ENCODE results near the gene DNAL1. TPM values are rescaled to one million over a fixed set of nuclear protein-coding genes. Genes with fewer than 3 reads are reported as not detected.
A peak's percentile ranks its signal among the peaks of the same experiment; 100 is the strongest.

DNAL1 gene
- total and polyA plus RNA-seq, 2 experiments from 2014 or later: 6.0 to 6.9 TPM

- no peak for DNase-seq (ENCODE audit: low spot score)
Measured at GRCh38 chr14:73752297-73752992, 107.7 kb downstream of the DNAL1 start.

More at GRCh38 chr14:73752297-73752992, 107.7 kb downstream of the DNAL1 start:
- H3K4me3 ChIP-seq: no peak overlapping the region
- H3K27ac ChIP-seq: peak overlapping the region; percentile 89
- TF ChIP-seq EZH2phosphoT487 (IDR thresholded peaks at IDR 0.05; ENCODE audit: low read depth, severe bottlenecking, unreplicated experiment) (no peak), EZH2 (IDR thresholded peaks at IDR 0.05; ENCODE audit: borderline replicate concordance) (no peak)
- TF ChIP-seq, protein P1, sequence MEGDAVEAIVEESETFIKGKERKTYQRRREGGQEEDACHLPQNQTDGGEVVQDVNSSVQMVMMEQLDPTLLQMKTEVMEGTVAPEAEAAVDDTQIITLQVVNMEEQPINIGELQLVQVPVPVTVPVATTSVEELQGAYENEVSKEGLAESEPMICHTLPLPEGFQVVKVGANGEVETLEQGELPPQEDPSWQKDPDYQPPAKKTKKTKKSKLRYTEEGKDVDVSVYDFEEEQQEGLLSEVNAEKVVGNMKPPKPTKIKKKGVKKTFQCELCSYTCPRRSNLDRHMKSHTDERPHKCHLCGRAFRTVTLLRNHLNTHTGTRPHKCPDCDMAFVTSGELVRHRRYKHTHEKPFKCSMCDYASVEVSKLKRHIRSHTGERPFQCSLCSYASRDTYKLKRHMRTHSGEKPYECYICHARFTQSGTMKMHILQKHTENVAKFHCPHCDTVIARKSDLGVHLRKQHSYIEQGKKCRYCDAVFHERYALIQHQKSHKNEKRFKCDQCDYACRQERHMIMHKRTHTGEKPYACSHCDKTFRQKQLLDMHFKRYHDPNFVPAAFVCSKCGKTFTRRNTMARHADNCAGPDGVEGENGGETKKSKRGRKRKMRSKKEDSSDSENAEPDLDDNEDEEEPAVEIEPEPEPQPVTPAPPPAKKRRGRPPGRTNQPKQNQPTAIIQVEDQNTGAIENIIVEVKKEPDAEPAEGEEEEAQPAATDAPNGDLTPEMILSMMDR (IDR thresholded peaks at IDR 0.05; ENCODE audit: poor library complexity): peak; percentile 23
- H3K36me3 ChIP-seq (replicated peaks; ENCODE audit: insufficient read depth, low read depth): no peaks in the 10 kb centered on the region
- no peaks in the 10 kb centered on the region for H3K9me3 ChIP-seq (ENCODE audit: low read depth)
- WGBS (ENCODE audit: low lambda C conversion rate, missing lambda C conversion rate): 71% methylated on average over 7 of the region's 7 CpGs
- no peak overlapping the region for H2AFZ ChIP-seq
- peaks cover 74% of the 10 kb centered on the region for H3K4me1 ChIP-seq (ENCODE audit: insufficient read depth)
- no peaks in the 10 kb centered on the region for H3K9me2 ChIP-seq (replicated peaks; ENCODE audit: insufficient read depth)
- peak overlapping the region; percentile 71 for H3K4me2 ChIP-seq
- peaks cover 100% of the 10 kb centered on the region for H4K20me1 ChIP-seq (ENCODE audit: insufficient read depth, poor library complexity, severe bottlenecking)
- H3K79me2 ChIP-seq: peaks cover 99% of the 10 kb centered on the region
- no peaks in the 10 kb centered on the region for H3K27me3 ChIP-seq

Small RNAs within 50 kb of the gene (small RNA-seq; reads per million reads assigned to genes)
- gene RNU6-240P: not detected

Other genes with a start within 250 kb of the DNAL1 start
- gene NUMB, start 186.4 kb upstream of the DNAL1 start, total RNA-seq: 35.3 and 38.5 TPM in 2 replicates
- 44.0 and 45.8 TPM in 2 replicates for gene NUMB, start 186.4 kb upstream of the DNAL1 start, polyA plus RNA-seq
- gene RIOX1, start 154.1 kb upstream of the DNAL1 start, total RNA-seq: 12.6 and 13.1 TPM in 2 replicates
- 10.1 and 15.6 TPM in 2 replicates for gene RIOX1, start 154.1 kb upstream of the DNAL1 start, polyA plus RNA-seq
- gene ACOT1, start 107.8 kb upstream of the DNAL1 start, total RNA-seq: 21.2 and 28.3 TPM in 2 replicates
- 10.7 and 13.0 TPM in 2 replicates for gene ACOT1, start 107.8 kb upstream of the DNAL1 start, polyA plus RNA-seq
- gene HEATR4, start 86.0 kb upstream of the DNAL1 start, total RNA-seq: 0.17 and 0.44 TPM in 2 replicates
- gene HEATR4, start 86.0 kb upstream of the DNAL1 start, polyA plus RNA-seq: 0.69 and 1.1 TPM in 2 replicates
- gene ACOT2, start 75.8 kb upstream of the DNAL1 start, total RNA-seq: 58.8 and 70.2 TPM in 2 replicates
- gene ACOT2, start 75.8 kb upstream of the DNAL1 start, polyA plus RNA-seq: 43.6 and 44.2 TPM in 2 replicates
- 2.5 and 2.8 TPM in 2 replicates for gene ACOT4, start 53.1 kb upstream of the DNAL1 start, total RNA-seq
- 2.1 and 2.4 TPM in 2 replicates for gene ACOT4, start 53.1 kb upstream of the DNAL1 start, polyA plus RNA-seq
- not detected in 2 replicates for gene ACOT6, start 32.5 kb upstream of the DNAL1 start, total RNA-seq
- not detected in 2 replicates for gene ACOT6, start 32.5 kb upstream of the DNAL1 start, polyA plus RNA-seq
- gene PNMA1, start 69.4 kb downstream of the DNAL1 start, total RNA-seq: 23.0 and 27.3 TPM in 2 replicates
- 41.2 and 45.7 TPM in 2 replicates for gene PNMA1, start 69.4 kb downstream of the DNAL1 start, polyA plus RNA-seq
- gene PTGR2, start 206.8 kb downstream of the DNAL1 start, total RNA-seq: 8.3 and 11.7 TPM in 2 replicates
- 7.1 and 7.4 TPM in 2 replicates for gene PTGR2, start 206.8 kb downstream of the DNAL1 start, polyA plus RNA-seq
- 61.7 and 70.4 TPM in 2 replicates for gene ZNF410, start 241.9 kb downstream of the DNAL1 start, total RNA-seq
- 32.9 and 42.1 TPM in 2 replicates for gene ZNF410, start 241.9 kb downstream of the DNAL1 start, polyA plus RNA-seq